Suppressor macrophage treated with lipopolysaccharide for 1 hour (primary cell): ENCODE data around the gene WWOX.

ENCODE experiments used
- DNase-seq, 3 donors: peaks; one replicate each; pipeline ENCODE4 v3.0.0-alpha.2; 2020 to 2022

Gene WWOX

DNA sequence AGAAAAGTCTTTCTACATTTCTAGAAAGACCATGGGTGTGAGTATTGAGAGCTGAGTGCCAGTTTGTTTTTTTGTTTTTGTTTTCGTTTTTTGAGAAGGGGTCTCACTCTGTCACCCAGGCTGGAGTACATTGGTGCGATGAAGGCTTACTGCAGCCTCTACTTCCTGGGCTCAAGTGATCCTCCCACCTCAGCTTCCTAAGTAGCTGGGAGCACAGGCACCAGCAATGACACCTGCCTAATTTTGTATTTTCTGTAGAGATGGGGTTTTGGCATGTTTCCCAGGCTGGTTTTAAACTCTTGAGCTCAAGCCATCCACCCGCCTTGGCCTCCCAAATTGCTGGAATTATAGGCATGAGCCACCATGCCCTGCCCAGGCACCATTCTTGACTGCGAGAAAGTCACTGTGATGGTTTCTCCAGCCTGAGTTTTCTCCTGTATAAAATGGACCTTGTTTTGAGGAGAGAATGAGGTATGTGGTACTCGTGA lies 827.3 kb downstream of the WWOX start:
- DNase-seq: no peak

DNA sequence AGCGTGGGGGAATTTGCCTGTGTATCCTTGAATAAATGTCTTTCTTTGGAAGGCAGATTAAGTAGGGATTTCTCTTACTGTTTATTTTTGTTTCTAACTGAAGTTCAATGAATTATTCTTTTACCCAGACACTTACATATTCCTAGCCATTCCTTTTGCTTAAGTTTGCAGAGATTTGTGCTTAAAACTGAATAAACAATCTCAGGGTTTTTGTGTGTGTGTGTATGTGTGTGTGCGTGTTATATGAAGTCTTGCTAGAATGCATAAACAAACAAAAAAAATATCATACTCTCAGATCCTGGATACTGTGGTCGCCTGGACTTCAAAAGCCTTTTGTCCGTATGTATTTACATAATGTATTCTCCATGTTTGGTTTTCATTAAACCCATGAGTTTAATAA lies 828.3 kb downstream of the WWOX start:
- no peak for DNase-seq

DNA sequence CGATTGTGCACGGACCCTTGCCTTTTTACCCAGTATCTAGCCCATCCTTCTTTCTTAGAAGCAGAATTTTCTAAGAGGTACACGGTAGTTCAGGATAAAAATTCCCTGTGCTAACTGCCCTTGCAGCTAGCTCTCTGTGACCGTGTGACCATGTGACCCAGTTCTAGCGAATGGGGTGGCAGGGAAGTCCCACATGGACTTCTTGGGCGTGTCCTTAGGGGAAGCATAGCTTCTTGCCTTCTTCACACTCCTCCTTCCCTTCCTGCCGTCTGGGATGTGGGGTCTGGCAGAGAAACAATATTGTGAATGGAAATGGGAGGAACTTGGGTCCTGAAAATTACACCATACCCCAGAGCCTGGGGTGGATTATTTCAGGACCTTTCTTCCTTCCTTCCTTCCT lies 830.4 kb downstream of the WWOX start:
- no peak for DNase-seq

DNA sequence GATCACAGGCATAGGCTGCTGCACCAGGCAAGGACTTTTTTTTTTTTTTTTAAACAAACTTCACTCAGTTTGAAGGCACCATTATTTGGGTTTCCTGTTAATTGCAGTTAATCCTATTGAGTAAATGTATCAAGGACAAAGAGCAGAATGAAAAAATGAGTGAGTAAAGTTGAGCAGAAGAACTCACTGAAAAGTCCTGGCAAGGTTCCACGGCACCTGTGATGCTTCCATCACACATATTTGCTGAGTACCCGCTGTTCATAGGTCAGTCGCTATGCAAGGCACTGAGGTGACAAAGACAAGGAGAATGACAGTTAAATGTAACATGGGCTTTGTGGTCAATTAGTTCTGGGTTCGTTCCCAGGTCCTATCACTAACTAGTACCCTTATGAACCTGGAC lies 831.1 kb downstream of the WWOX start:
- DNase-seq: no peak

DNA sequence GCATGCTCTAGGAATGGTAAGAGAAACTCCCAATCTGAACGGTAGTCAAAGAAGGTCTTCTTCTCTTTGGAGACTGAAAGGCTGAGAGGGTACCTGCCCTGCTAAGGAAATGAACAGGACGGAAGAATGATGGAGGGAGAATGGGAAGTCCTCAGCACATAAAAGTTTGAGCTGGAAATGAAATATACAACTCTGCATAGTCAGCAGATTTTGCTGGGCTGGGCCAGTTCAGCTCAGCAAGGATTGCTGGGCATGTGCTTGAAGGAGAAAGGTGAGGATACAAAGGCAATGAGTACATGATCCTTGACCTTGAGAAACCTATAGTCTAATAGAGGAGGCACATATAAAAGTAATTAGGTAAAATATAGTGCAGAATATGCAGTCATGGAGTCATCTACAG lies 831.8 kb downstream of the WWOX start:
- DNase-seq: no peak

DNA sequence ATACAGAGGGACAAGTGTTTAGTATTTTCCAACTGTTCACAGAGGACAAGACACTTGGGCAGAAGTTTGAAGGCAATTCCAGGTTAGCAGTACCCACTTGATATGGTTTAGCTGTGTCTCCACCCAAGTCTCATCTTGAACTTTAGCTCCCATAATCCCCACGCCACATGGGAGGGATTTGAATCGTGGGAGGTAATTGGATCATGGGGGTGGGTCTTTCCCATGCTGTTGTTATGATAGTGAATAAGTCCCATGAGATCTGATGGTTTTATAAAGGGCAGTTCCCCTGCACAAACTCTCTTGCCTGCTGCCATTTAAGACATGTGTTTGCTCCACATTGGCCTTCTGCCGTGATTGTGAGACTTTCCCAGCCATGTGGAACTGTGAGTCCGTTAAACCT lies 832.2 kb downstream of the WWOX start:
- no peak for DNase-seq

DNA sequence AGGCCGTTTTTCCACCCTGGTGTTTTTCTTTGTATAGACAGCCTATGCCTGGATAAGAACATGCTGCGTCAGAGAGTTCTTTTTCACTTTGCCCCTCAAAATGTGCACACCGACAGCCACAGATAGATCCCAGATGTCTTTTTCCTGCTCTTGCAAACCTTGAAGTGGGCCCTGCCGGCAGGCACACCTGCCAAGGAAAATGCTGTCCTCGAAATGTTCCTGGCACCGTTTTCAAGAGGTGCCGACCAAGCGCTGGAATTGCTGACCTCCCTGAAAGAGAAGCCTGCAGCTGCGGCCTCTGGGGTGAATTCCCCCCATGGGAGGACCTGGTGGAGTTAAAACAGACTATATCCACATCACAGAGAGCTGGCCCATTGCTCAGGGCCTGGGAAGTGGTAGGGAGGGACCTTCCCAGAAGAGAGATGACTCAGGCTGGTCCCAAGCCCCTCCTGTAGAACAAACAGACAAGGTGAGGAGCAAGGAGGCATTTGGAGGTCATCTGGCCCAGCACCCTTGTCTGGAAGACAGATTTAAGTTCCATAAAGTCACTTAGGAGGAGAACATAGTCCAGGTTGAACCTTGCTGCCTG lies 833.0 kb downstream of the WWOX start:
- no peak for DNase-seq

DNA sequence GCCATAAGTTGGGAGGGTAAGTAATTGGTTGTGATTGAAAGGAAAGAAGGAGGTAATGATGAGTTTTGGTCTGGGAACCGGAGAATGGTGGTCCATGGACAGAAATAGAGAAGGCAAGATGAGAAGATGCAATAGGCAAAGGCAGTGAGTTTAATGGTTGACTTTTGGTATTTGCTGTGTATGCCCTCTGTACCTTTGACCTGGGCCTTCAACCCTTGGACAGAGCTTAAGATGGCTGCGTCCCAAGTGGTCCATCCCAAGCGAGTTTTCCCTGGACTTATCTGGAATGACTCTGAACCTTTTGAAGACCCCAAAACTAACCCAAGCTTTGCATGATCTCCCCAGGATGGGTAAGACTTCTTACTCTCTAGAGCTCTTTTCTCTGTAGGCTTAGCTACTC lies 836.6 kb downstream of the WWOX start:
- DNase-seq: no peak

DNA sequence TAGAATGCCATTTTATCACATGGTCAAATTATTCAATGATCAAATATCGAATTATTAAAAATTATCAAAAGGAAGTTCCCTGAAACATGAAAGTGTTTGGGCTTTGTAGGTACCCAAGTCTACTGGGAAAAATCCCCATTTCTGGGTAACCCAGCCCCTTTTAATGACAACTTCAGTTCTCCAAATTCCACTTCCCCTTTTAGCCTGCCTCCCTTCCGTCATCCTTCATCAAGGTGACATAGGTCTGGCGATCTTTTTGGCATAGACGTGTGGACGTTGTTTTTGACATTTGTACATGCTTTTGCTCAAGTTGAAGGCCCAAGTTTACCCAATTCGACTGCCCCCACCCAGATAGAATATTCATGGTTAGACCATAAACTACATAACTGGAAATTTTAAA lies 840.1 kb downstream of the WWOX start:
- DNase-seq: peak; percentile 28 to 46 (median 31)

DNA sequence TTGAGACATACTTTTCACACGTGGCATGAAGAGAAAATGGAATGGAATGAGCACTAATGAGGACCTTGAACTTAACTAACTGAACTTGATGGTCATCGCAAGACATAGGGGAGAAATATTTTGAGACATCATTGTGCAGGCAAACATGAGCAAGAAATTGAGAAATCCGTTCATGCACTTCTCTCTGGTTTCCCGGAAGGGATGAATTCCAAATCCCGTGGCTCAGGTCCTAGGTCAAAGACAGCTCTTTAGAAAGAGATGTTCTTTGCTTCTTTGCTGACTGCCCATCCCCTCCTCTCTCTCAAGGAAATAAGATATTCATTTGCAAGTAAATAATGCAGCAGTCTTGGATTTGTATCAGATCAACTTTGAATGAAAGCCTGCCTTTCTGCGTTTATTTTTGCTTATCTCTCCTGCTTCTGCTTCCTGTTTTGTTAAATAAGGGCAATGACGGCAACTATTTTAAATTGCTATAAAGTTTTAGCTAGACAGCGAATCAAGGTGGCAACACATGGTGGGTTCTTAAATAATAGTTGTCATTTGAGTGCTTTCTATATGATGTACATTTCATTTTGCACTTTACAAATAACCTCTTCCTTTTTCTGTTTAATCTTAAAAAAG lies 843.3 kb downstream of the WWOX start:
- peak; percentile 18 to 57 (median 19) for DNase-seq

DNA sequence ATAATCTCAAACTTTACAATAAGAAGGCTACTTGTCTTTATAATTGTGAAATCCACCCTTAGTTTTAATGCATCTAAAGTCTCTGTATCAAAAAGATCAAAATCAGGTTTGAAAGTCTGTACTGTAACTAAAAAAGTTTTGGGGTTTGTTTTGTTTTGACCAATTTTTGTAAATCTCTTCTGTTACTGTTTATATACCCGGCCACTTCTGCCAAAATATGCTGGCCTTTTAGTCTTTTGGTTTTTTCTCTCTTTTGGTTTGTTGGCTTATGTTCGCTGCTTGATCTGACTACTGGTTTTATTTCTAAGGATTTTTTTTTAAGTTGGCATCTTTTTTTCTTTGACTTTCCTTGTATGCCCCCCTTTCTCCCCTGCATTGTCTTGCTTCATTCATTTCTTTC lies 845.9 kb downstream of the WWOX start:
- no peak for DNase-seq

DNA sequence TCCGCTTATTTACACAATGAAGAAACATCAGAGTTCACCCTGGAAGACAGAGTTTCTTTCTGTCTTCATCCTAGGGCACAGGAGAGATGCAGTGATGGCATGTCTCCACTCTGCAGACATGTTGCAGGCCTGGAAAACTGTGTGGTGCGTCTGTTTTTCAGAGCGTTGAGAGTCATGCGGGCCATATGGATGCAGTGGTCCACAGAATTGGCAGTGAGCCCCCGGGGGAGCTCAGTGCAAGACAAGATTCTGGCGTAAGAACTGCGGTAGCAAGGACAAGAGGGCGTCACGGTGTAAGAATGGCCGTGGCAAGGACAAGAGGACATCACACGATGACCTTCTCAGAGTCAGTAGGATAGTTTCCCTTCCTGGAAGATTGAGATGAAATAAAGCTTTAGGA lies 847.1 kb downstream of the WWOX start:
- DNase-seq: no peak

DNA sequence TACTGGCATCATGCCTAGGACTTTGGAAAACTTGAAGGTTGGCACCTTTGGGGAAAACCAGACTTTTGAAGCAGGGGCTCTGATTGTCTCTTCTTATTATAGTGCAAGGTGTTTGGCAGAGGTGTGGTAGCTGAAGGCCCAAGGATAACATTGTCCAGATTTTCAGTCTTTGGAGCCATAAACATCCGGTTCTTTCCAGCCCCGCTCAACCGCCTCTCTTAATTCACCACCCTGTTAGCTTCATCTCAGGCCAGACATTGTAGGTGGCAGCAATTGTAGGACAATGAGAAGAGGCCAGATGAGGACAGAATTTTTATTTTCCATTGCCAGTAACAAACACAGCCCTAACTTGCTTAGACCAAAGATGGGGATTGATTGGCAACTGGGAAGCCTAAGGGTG lies 851.3 kb downstream of the WWOX start:
- DNase-seq: no peak

DNA sequence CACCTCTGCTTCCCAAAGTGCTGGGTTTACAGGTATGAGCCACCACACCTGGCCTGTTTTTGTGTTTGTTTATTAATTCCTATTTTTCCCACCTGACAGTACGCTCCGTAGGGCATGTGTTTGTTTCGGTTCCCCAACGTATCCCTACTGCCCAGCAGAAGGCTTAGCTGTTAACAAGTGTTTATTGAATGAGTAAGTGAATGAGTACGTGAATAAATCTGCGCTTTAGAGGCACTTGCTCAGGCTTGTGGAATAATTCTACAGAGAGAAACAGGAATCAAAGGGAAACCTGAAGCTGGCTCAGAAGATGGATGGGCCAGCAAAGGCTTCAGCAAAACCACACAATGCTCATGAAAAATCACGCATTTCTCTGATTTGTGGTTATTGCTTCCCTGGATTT lies 853.2 kb downstream of the WWOX start:
- DNase-seq: no peak

DNA sequence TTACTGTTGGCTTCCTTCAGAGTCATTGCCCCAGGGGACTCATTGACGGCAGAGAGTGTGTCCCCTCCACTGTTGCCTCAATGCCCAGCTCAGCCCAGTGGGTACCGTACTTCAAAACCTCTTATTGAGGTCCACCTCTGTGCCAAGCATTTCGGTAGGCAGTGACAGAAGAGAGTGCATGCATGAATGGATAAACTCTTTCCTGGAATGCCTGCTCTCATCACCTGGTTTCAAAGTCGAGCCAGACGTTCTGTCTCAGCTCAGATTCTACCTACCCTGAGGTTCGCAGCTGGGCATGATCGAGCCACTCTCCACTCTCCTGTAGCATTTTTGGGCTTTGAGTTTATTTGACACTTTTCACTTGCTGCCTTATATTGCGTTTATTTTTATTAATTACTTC lies 854.1 kb downstream of the WWOX start:
- no peak for DNase-seq

DNA sequence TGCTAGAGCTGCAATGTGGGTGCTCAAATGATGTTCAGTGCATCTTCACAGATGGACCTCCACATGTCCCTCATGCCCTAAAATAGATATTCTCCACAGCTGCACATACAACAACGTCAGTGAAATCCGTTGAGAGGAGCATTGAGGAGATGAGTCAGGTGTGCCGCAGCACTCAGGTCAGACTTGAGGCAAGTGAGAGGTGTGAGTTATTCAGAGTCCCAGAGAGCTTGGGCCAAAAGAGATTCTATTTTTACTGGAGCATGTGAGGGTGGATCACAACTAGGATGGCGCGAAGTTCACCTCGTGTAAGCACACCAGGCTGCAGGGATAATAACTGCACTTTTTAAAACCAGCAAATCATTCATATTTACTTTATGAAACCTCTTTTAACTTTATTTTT lies 855.8 kb downstream of the WWOX start:
- no peak for DNase-seq

DNA sequence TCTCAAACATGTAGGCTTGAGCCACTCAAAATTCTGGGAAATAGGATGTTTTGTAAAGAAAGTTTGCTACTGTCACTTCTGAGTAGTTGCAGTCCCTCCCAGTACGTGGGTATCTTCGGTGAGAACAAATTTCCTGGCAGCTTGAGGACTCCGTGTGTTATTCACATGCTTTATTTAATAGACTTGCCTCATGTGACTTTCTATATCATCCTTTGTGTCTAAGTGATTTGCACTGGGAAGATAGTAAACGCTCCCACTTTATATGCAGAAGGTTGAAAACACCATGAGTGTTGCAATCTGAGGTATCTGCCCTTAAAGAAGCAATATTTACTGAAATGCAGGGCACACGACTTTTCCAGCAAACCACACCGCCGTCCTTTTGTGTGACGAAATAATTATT lies 857.4 kb downstream of the WWOX start:
- no peak for DNase-seq

DNA sequence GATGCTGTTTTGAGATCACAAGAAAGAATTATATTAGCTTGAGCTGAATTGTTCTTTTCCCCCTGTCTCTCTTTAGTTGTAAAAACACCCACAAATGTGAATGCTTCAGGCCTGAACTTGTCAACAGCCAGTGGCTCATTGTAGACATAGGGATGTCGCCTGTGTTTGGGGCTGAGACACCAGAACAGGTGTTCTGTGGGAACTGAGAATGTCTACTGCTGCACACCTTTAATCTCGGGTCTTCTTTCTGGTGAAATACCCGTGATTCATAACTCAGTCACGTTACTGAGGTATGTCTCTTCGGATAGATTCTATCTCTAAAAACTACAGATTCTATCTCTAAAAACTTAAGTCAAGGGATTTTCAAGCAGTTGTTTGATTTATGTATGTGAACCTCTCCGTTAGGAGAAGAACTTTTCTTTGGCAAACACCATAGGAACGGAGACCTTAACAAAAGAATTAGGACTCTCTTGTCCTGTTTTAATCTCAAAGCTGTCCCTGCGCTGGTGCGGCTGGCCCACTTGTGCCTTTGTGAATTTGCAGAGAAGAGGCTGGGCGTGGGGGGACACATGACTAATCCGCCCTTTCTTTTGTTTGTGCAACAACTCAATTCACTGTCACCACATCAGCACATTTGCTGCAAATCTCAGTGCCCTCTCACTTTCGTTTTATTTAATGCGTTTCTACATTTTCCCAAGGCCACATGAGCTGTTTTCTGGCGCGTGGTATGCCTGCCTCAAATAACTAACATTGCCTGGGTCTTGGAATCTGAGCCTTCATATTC lies 858.1 kb downstream of the WWOX start:
- DNase-seq: no peak

DNA sequence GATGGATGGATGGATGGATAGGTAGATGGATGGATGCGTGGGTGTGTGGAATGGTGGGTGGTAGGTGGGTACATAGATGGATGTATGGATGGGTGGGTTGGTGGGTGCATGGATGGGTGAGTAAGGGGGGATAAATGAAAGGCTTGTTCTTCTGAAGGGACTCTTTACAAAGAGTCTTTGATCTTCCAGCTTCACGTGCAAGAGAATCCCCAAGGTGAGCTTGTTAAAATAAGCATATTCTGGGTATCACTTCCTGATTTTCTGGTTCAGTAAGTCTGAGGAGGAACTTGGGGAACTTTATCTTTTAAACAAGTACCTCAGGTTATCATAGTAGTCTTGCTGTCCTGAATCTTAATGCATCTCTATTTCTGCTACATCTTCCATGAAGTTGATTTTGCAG lies 862.0 kb downstream of the WWOX start:
- peak in 1 of 3 donors; percentile 3 for DNase-seq

DNA sequence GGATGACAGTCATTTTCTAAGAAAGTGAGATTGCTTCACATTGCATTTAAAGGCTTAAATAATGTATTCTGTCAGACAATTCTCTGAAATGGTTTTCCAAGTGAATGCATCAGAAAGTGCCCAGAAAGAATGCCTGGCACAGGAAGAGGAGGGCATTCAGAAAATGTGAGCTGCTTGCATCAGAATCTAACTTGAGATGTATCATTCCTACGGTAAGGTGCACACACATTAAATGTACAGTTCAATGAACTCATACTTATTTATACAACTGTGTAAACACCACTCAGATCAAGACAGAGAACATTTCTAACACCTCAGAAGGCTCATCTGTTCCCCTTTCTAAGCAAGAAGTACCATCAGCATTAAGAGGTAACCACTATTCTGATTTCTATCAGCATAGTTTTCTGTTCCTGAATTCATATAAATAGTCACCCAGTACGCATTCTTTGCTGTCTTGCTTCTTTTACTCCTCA lies 863.0 kb downstream of the WWOX start:
- DNase-seq: no peak

DNA sequence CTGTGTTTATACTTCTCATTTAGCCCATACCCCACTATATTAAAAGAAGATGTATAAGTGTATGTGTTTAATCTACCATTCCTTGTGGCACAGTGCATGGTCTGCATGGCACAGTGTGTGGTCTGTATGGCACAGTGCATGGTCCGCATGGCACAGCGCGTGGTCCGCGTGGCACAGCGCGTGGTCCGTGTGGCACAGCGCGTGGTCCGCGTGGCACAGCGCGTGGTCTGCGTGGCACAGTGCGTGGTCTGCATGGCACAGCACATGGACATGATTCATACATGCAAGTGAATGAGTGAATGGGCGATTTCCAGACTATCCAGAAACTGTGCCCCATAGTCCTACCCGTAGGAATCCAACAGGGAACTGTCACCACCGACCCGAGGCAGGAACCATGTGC lies 868.5 kb downstream of the WWOX start:
- no peak for DNase-seq

DNA sequence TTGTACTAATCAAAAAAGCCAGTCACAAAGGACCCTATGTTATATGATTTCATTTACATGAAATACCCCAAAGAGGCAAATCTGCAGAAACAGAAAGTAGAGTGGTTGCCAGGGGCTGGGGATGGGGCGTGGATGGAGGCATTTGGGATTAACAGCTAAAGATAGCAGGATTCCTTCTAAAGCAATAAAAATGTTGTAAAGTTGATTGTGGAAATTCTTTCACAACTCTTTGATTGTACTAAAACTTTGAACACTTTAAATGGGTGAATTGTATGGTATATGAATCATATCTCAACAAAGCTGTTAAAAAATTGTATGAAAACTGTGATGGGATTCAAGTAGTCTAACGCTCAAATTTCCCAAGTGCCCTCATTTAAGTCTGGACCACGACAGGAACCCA lies 870.3 kb downstream of the WWOX start:
- DNase-seq: no peak

DNA sequence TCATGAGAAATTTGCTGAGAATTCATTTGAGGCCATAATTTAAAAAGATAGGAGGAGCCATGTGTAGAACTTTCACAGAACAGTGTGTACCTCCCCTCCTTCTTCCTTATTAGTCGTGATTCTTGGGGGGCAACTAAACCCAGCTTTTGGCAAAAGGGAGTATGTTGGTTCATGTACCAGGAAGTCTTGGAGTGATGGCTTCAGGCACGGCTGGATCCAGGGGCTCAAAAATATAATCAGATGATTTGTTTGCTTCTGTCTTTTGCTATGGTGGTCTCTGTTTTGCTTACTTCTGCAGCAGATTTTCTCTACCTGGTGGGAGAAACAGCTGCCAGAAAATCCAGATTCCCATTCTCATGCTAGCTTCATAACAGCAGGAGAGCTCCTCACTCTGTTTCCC lies 871.2 kb downstream of the WWOX start:
- no peak for DNase-seq

DNA sequence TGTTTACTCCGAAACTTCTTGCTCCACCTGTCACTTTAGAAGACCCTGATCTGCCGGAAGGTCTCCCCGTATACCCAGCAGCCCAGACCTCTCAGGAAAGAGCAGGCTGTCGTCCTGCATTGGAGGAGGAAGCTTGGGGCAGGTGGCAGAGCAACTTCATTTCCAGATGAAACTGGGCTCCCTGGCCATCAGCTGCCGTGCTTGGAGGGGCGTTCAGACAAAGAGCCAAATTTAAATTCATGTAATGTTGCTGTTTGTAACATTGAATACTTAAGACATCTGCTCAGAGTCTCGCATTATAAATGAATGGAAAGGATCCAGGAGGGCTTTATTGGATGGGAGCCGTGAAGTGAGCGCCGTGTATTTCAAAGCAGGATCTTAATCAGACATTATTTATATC lies 872.6 kb downstream of the WWOX start:
- DNase-seq: no peak
